HCT116 (cell line): ENCODE measurements around the gene CSTPP1.

Experiments used
- CTCF ChIP-seq, 3 experiments: fragments of 200-600 bp in 1 of 3; sonication (generic) in 1 of 3; IDR thresholded peaks in 2 of 3; conservative IDR thresholded peaks in 1 of 3; 2 replicates each; pipeline ENCODE4 v1.5.1; 2012 to 2017; ENCODE audit warnings: low read depth in 2 of 3, low read length in 2 of 3, antibody characterized with exemption in 1 of 3, borderline replicate concordance in 1 of 3, control low read depth in 1 of 3, mild to moderate bottlenecking in 1 of 3, mixed read lengths in 1 of 3, mixed run types in 1 of 3, moderate library complexity in 1 of 3; ENCODE audit not compliant: insufficient read depth in 1 of 3
- EZH2 ChIP-seq: fragments of 200-600 bp; sonication (generic); IDR thresholded peaks from 2 replicates; pipeline ENCODE4 v1.6.1; 2017; ENCODE audit warnings: antibody characterized with exemption, mixed run types
- REST ChIP-seq: IDR thresholded peaks from 2 replicates; pipeline ENCODE4 v1.6.1; 2012; ENCODE audit warnings: low read depth
- TCF7L2 ChIP-seq: IDR thresholded peaks from 2 replicates; pipeline ENCODE4 v1.7.0; 2011; ENCODE audit warnings: borderline replicate concordance, inconsistent platforms; ENCODE audit not compliant: insufficient read depth, insufficient read length; ENCODE audit errors: extremely low read depth
- YY1 ChIP-seq: IDR thresholded peaks from 2 replicates; pipeline ENCODE4 v1.6.1; 2011; ENCODE audit warnings: low read length, low read depth, moderate library complexity, mild to moderate bottlenecking; ENCODE audit not compliant: insufficient replicate concordance; ENCODE audit errors: extremely low read depth

GRCh38 chr11:47021527-47021818, 84.9 kb downstream of the CSTPP1 start:
- TF ChIP-seq REST, result no peak
- TF ChIP-seq YY1, result no peak
- TF ChIP-seq CTCF (IDR thresholded peaks at IDR 0.05 in 2 of 3, conservative IDR thresholded peaks at IDR 0.05 in 1 of 3; ENCODE audit: borderline replicate concordance in 1 of 3, insufficient read depth in 1 of 3, low read depth in 2 of 3, low read length in 2 of 3), result no peak
- TF ChIP-seq EZH2, result no peak
- TF ChIP-seq TCF7L2, result no peak
